B cell (primary cell): ENCODE results near the gene C3orf70. TPM values are rescaled to one million over a fixed set of nuclear protein-coding genes. Genes with fewer than 3 reads are reported as not detected.

Experiments used
- ATAC-seq: fragments of 200-7000 bp; cut with Tn5 transposase; one replicate; pipeline ENCODE4 v1.10.0; 2021; ENCODE audit warnings: low read depth, mild to moderate bottlenecking, moderate number of reproducible peaks, moderate library complexity
- CTCF ChIA-PET: fragments of 350-600 bp; sonication (Branson Sonifier 250); formaldehyde crosslinking; loops from one replicate; lab custom pipeline; 2021; ENCODE audit warnings: antibody characterized with exemption, inconsistent platforms; lab: Charles Lee
- POLR2A ChIA-PET: fragments of 350-600 bp; sonication (Branson Sonifier 250); formaldehyde crosslinking; loops from one replicate; lab custom pipeline; 2021; ENCODE audit warnings: antibody characterized with exemption; lab: Charles Lee
- DNase-seq: peaks from one replicate; pipeline ENCODE4 v3.0.0; 2013
- H2AFZ ChIP-seq: 2 replicates; pipeline ENCODE4 v1.6.1; 2012; ENCODE audit warnings: mild to moderate bottlenecking, low read depth, low read length; ENCODE audit not compliant: insufficient read depth, poor library complexity, severe bottlenecking
- H3K27ac ChIP-seq, 2 donors: 1 replicate in 1 of 2; 2 replicates in 1 of 2; pipeline ENCODE4 v1.5.1; 2012 to 2013; ENCODE audit warnings: low read length in 2 of 2, mild to moderate bottlenecking in 2 of 2, moderate library complexity in 1 of 2
- H3K27me3 ChIP-seq, 4 experiments: fragments of 200-600 bp in 1 of 4; sonication (generic) in 1 of 4; replicated peaks in 1 of 4; 1 replicate in 2 of 4; 2 replicates in 2 of 4; pipeline versions ENCODE4 v1.6.1 to v1.7.0; 2013 to 2016; ENCODE audit warnings: low read length in 3 of 4, mild to moderate bottlenecking in 2 of 4, mixed read lengths in 1 of 4, moderate library complexity in 1 of 4; ENCODE audit not compliant: insufficient read depth in 4 of 4, control insufficient read depth in 3 of 4; ENCODE audit errors: control extremely low read depth in 1 of 4
- H3K36me3 ChIP-seq, 2 experiments: replicated peaks in 1 of 2; 1 replicate in 1 of 2; 2 replicates in 1 of 2; pipeline versions ENCODE4 v1.6.1 to v1.7.1; 2013; ENCODE audit warnings: low read length in 1 of 2; ENCODE audit not compliant: insufficient read depth in 2 of 2, control insufficient read depth in 1 of 2; ENCODE audit errors: control extremely low read depth in 1 of 2, extremely low read depth in 1 of 2
- H3K4me1 ChIP-seq, 2 donors: fragments of 200-600 bp in 1 of 2; sonication (generic) in 1 of 2; 1 replicate in 1 of 2; 2 replicates in 1 of 2; pipeline versions ENCODE4 v1.5.1 to v1.6.1; 2013 to 2017; ENCODE audit warnings: low read length in 2 of 2; ENCODE audit not compliant: control insufficient read depth in 2 of 2, insufficient read depth in 2 of 2
- H3K4me2 ChIP-seq: replicated peaks from 2 replicates; pipeline ENCODE3; 2012; ENCODE audit warnings: mild to moderate bottlenecking, low read depth, low read length; ENCODE audit not compliant: poor library complexity, severe bottlenecking
- H3K4me3 ChIP-seq, 5 experiments: fragments of 200-600 bp in 1 of 5; sonication (generic) in 1 of 5; 1 replicate in 3 of 5; 2 replicates in 2 of 5; pipeline versions ENCODE4 v1.5.1 to v1.7.0; 2011 to 2016; ENCODE audit warnings: low read length in 4 of 5, mild to moderate bottlenecking in 4 of 5, low read depth in 2 of 5, control low read depth in 1 of 5, moderate library complexity in 1 of 5; ENCODE audit not compliant: insufficient read depth in 1 of 5; ENCODE audit errors: control extremely low read depth in 1 of 5, extremely low read depth in 1 of 5
- H3K79me2 ChIP-seq: fragments of 200-600 bp; sonication (generic); one replicate; pipeline ENCODE4 v1.6.0; 2016; ENCODE audit warnings: low read length; ENCODE audit not compliant: control insufficient read depth, insufficient read depth
- H3K9ac ChIP-seq: fragments of 200-600 bp; sonication (generic); 2 replicates; pipeline ENCODE4 v1.6.1; 2017; ENCODE audit warnings: mild to moderate bottlenecking, low read length, moderate library complexity
- H3K9me3 ChIP-seq, 3 donors: one replicate each; pipeline versions ENCODE4 v1.6.1 to v1.7.1; 2013; ENCODE audit warnings: low read length in 2 of 3; ENCODE audit not compliant: control insufficient read depth in 2 of 3, insufficient read depth in 1 of 3; ENCODE audit errors: control extremely low read depth in 1 of 3
- H4K20me1 ChIP-seq: 2 replicates; pipeline ENCODE4 v1.6.0; 2012; ENCODE audit warnings: mild to moderate bottlenecking, low read length; ENCODE audit not compliant: insufficient read depth, control insufficient read depth, poor library complexity, severe bottlenecking
- H3K27ac Mint-ChIP-seq: one replicate; pipeline ENCODE4 v1.8.0; 2021; ENCODE audit warnings: mixed read lengths
- H3K27me3 Mint-ChIP-seq: one replicate; pipeline ENCODE4 v1.8.0; 2021; ENCODE audit warnings: mixed read lengths
- H3K4me1 Mint-ChIP-seq: one replicate; pipeline ENCODE4 v1.8.0; 2021; ENCODE audit warnings: mixed read lengths
- H3K4me3 Mint-ChIP-seq: one replicate; pipeline ENCODE4 v1.8.0; 2021; ENCODE audit warnings: mixed read lengths
- H3K9me3 Mint-ChIP-seq: one replicate; pipeline ENCODE4 v1.8.0; 2022; ENCODE audit warnings: mixed read lengths; ENCODE audit not compliant: insufficient read depth
- CTCF ChIP-seq: fragments of 200-600 bp; IDR thresholded peaks from one replicate; pipeline ENCODE4 v1.8.0; 2022; ENCODE audit warnings: antibody characterized with exemption, mild to moderate bottlenecking
- EZH2 ChIP-seq: IDR thresholded peaks from 2 replicates; pipeline ENCODE4 v1.6.1; 2012; ENCODE audit warnings: borderline replicate concordance, low read depth, mild to moderate bottlenecking, moderate library complexity, low read length; ENCODE audit not compliant: insufficient read depth, poor library complexity, severe bottlenecking
- WGBS: methylation state at CpG from one replicate; pipeline ENCODE4 v1.1.5; 2013; ENCODE audit warnings: missing lambda C conversion rate; ENCODE audit not compliant: insufficient coverage; 5-methylcytosine and 5-hydroxymethylcytosine counted together
- intact Hi-C: fragments of 100-400 bp; cut with micrococcal nuclease; formaldehyde crosslinking; loops from one replicate; pipeline ENCODE4 v1.10.0; 2022
- polyA plus RNA-seq: library from polyadenylated mRNA; depleted of rRNA; stranded (reverse); fragments of >200 nt; gene quantifications from 2 replicates; pipeline ENCODE4 v1.2.3, GENCODE V29; 2012
- total RNA-seq, 2 donors: library from RNA; stranded (reverse); fragments of 120-200 nt in 1 of 2; gene quantifications; 1 replicate in 1 of 2; 2 replicates in 1 of 2; pipeline versions ENCODE4 v1.2.3 to v1.2.4, GENCODE V29; 2013 to 2022

C3orf70 gene
- total and polyA plus RNA-seq, 2 donors (not counting 1 experiment from before 2014, with no cell fraction given): not detected

- Histone ChIP-seq H3K79me2 (no peaks in the 10 kb centered on the region), H3K9ac (no peak overlapping the region), H3K4me3 (no peak overlapping the region), H3K27me3 (no peaks in the 10 kb centered on the region), H4K20me1 (no peaks in the 10 kb centered on the region), H3K4me2 (no peak overlapping the region), H3K27ac (no peak overlapping the region), H2AFZ (no peak overlapping the region), H3K4me1 (no peaks in the 10 kb centered on the region), H3K9me3 (peaks cover 0 to 34% (median 19%) of the 10 kb centered on the region in 3 donors), H3K36me3 (peaks cover 2 to 20% of the 10 kb centered on the region in 2 experiments)
- WGBS: 100% methylated on average over 1 of the region's 2 CpGs
- CTCF ChIA-PET: no interaction called here
- DNase-seq (no peak), ATAC-seq (no peak)
- intact Hi-C loops: no loop called here
- no peak overlapping the region for H3K27ac Mint-ChIP-seq
- POLR2A ChIA-PET: no interaction called here
- H3K4me1 Mint-ChIP-seq: no peaks in the 10 kb centered on the region
- H3K4me3 Mint-ChIP-seq: no peak overlapping the region
- H3K9me3 Mint-ChIP-seq: peaks cover 21% of the 10 kb centered on the region
- H3K27me3 Mint-ChIP-seq: no peaks in the 10 kb centered on the region
- TF ChIP-seq EZH2 (no peak), CTCF (no peak)
These were observed 96.0 kb downstream of the C3orf70 start for GRCh38 chr3:185056908-185057307.

GRCh38 chr3:185052631-185053030 lies 100.2 kb downstream of the C3orf70 start:
- WGBS: 100% methylated on average over 3 of the region's 6 CpGs
- H2AFZ ChIP-seq: no peak overlapping the region
- POLR2A ChIA-PET: no interaction called here
- H4K20me1 ChIP-seq: no peaks in the 10 kb centered on the region
- ATAC-seq (no peak), DNase-seq (no peak)
- no peaks in the 10 kb centered on the region for H3K27me3 Mint-ChIP-seq
- peaks cover 7 to 62% of the 10 kb centered on the region in 2 experiments for H3K36me3 ChIP-seq
- H3K4me1 Mint-ChIP-seq: no peaks in the 10 kb centered on the region
- H3K4me1 ChIP-seq: no peaks in the 10 kb centered on the region
- H3K27ac ChIP-seq: no peak overlapping the region
- H3K9ac ChIP-seq: no peak overlapping the region
- H3K27ac Mint-ChIP-seq: no peak overlapping the region
- H3K4me3 ChIP-seq: no peak overlapping the region
- no peak for TF ChIP-seq CTCF
- CTCF ChIA-PET: no interaction called here
- H3K9me3 ChIP-seq: peaks cover 0 to 23% (median 5%) of the 10 kb centered on the region in 3 donors
- H3K4me3 Mint-ChIP-seq: no peak overlapping the region
- no peaks in the 10 kb centered on the region for H3K27me3 ChIP-seq
- no peak overlapping the region for H3K4me2 ChIP-seq
- intact Hi-C loops: no loop called here
- peaks cover 10% of the 10 kb centered on the region for H3K9me3 Mint-ChIP-seq
- no peaks in the 10 kb centered on the region for H3K79me2 ChIP-seq
